T47D (cell line): ENCODE measurements around the gene TPPP.

ENCODE experiments used
- DNase-seq, 2 experiments: peaks; one replicate each; pipeline versions ENCODE4 v3.0.0 to v3.0.0-alpha.2; 2011 to 2012; ENCODE audit warnings: low read depth in 1 of 2, low spot score in 1 of 2
- JUND ChIP-seq: IDR thresholded peaks from 2 replicates; pipeline ENCODE4 v1.6.1; 2012; ENCODE audit warnings: low read depth
- in situ Hi-C: cut with HindIII; loops from 2 replicates; pipeline ENCODE4 v1.10.0; 2016; ENCODE audit warnings: low sequenced_read_pairs, low pct_unique_long_range_greater_than_20kb

TPPP gene

DNA sequence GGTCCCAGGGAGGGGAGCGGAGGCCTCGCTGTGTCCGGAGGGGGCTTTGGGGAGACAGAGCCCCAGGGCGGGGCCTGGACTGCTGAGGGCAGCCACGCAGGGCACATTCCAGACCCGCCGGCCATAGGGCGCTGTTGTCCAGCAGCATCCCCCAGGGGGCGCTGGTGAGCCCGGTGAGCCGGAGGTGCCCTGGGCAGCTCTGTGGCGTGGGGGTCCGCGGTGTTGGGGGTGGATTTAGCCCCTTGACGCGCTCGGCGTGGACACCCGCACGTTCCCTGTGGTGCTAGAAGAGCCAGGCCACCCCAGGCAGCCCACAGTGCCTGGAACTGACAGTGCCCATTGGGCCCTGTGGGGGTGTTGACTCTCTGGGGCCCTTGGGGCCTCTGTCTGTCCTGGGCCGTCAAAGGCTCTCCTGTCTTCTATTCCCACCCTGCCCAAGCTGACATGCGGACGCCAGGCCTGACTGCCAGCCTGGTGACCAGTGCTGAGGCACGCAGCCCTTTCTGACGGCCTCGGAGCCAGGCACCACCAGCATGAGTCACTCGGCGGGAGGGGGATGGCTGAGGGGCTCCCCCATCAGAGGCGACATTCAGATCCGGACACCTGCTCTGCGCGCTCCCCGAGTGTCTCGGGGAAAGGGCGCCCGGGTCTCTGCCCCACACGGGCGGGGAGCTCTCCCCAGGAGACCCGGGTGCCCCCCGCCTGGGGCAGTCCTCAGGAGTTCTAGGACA is 23.9 kb downstream of the TPPP start:
- DNase-seq = no peak
- in situ Hi-C loops = no loop called here
- no peak for TF ChIP-seq JUND

DNA sequence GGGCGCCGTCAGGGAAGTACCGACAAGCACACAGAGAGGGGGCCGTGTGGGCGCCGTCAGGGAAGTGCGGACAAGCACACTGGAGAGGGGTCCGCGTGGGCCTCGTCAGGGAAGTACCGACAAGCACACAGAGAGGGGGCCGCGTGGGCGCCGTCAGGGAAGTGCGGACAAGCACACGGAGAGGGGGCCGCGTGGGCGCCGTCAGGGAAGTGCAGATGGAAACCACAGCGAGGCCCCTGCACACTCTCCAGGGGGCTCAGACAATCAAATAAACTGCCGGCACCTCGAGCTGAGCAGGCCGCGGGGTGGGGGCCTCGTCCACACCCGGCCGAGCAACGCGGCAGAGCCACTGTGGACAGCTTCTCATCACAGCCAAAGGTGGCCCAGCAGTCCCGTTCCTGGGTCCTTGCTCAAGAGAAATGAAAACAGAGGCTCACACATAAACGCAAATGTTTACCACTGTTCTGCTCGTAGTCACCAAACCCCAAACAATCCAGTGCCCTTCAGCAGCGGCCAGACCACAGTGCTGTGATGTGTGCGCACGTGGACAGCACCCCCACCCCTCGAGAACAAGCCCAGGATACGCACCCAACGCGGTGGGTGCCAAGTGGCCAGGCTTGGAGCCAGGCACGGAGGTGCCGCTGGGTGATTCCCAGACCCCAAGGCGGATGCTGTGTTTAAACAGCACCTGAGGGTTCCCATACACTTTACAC is 24.7 kb downstream of the TPPP start:
- DNase-seq = no peak
- TF ChIP-seq JUND = no peak
- in situ Hi-C loops = no loop called here

DNA sequence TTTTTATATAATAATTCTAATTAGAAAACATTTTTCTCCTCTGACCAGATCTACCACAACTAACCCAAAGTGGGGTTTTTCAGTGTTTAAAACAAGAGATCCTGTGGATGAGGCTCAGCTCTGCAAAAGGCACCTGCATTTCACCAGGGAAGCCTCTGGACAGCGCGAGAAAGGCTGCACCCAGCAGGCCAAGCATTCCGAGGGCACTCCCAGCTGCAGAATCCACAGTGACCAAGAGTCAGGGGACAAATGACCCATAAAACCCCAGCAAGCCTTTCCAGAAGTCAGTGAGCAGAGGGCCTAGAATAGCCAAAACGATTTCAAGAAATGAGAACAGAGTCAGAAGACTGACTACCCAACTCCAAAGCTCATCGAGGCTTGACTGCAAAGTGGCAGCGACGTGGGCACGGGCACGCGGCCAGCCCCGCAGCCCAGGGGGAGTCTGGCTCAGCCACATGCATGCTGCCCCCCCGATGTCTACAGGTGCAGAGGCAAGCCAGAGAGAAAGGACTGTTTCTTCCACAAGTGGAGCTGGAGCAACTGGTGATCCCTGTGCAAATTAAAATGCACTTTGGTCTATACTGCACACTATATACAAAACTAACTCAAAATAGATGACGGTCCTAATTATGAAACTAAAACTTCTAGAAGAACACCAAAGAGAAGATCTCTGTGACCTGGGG is 26.2 kb downstream of the TPPP start:
- in situ Hi-C loops = no loop called here

DNA sequence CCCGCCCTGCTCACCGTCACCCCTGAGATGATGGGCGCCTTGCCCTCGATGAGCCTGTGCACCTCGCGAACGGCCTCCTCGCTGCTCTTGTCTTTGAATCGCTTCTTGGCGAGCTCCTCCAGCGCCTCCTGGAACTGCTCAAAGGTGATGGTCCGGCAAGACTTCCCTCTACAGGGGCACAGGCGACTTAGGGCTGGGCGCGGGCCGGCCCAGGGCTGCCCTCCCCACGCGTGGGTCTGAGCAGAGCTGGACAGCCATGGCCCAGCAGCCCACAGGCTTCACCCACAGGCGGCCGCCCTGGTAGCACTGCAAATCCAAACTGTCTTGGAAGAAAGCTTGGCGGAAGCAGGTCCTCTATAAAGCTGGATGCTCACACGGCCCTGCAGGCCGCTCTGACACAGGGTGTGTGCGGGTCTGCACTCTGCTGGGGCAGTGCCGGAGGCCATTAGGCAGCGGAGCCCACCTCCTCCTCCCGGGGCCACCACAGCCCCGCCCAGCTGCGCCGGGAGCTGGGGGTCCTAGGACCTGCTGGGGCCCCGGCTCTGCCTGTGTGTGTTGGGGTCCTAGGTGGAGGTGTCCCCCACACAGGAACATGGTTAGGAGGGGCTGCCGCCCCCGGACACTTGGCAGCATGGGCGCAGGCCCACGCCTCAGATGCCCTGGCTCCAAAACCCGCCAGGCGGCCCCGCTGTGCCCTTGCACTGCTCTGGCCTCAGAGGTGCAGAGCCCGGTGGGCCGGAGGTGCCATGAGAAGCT is 27.0 kb downstream of the TPPP start:
- no peak for TF ChIP-seq JUND
- no peak for DNase-seq
- in situ Hi-C loops = no loop called here

More for the DNA sequence above, 26.2 kb downstream of the TPPP start:
- no peak for TF ChIP-seq JUND
- no peak for DNase-seq

DNA sequence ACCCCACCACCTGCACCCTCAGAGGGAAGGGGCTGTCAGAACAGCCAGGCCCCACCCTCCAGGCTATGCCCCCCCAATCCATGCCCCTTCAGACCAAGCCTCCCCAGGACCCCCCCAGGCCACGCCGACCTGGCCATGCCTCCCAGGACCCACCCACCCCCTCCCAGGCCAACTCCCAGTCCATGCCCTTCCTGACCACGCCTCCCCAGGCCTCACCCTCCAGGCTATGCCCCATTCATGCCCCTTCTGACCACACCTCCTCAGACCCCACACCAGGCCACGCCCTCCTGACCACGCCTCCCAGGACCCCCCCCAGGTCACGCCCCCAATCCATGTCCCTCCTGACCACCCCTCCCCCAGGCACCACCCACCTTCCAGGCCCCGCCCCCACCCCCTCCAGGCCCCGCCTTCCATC is 27.6 kb downstream of the TPPP start:
- TF ChIP-seq JUND = no peak
- no peak for DNase-seq
- in situ Hi-C loops = no loop called here

DNA sequence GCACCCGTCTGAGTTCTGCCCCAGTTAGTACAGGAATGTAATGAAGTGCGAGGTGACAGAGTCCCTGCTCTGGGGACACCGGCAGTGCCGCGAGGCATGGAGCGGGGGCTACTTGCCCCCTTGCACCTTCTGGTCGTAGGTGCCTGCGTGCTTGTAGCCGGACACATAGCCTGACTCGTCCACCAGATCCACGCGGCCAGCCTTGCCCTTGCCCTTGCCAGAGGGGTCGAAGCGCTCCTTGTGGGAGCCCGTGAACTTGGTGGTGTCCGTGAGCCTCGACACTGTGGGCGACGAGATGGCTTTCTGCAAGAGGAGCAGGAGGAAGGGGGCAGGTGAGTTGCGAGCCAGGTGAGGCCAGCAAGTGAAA is 28.2 kb downstream of the TPPP start:
- in situ Hi-C loops = no loop called here
- no peak for DNase-seq
- no peak for TF ChIP-seq JUND

DNA sequence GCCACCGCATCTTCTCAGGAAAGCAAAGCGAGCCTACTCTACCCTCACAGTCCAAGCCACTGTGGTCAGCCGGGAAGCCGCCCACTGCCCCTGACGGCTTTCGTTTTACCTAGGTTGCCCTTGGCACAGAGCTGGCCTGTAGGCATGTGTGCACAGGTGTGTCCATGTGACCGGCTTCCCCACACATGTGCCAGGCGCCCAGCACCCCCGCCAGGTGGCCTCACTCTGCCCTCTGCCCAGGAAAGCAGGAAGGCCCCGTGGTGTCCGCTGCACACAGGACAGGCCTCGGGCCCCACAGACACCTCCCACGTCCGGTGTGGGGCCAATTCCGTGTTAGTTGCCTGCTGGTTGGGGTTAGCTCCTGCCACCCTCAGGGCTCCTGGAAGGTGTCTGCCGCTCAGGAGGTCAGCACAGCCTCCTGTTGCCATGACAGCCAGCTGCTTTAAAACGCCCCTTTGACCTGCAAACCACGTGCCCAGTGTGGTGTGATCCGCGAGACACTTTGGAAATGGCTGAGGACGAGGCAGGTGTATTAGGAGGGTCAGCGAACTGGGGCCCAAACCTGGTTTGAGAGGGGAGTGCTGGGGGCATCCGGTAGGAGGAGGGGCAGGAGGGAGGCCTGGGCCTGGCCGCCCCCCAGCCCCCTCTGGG is 28.7 kb downstream of the TPPP start:
- in situ Hi-C loops = no loop called here
- no peak for TF ChIP-seq JUND

DNA sequence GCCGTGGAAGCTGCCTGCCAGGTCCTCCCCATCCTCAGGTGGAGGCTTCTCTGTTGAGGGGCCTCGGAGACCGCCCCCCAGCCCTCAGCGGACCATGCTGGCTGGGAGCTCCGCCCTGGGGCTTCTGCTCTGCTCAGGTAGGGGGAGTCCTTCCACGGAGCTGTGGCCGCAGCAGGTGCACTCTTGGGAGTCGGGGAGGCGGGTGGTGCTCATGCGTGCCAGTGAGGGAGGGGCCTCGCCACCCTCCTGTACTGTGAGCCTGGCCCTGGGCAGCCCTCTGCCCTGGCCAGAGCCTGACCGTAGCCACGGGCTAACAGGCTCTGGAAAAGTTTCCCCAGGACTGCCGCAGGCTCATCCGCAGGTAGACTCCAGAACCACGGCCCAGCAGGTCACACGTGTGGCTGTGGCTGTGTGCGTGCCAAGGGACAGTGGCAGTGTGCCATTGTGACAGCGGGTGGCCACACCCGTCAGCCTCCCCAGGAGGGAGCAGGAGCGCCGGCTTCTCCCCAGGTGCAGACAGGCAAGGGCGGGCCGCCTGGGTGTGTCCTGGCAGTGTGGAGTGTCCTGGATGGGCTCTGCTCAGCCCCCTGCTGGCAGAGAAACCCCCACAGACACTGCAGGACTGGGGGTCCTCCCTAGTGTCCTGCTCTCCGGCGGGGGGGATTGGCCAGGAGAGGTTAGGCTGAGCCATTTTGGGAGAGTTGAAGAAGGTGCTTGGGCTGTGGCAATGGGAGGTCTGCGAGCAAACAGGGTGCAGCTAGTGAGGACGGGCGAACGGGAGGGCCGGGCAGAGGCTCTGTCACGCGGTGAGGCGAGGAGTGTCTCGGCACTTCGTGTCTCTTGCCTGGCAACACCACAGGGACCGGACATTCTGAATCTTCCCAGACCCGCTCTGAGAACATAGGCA is 29.5 kb downstream of the TPPP start:
- in situ Hi-C loops = no loop called here
- no peak for TF ChIP-seq JUND
- no peak for DNase-seq

More for the DNA sequence above, 28.7 kb downstream of the TPPP start:
- DNase-seq = no peak

DNA sequence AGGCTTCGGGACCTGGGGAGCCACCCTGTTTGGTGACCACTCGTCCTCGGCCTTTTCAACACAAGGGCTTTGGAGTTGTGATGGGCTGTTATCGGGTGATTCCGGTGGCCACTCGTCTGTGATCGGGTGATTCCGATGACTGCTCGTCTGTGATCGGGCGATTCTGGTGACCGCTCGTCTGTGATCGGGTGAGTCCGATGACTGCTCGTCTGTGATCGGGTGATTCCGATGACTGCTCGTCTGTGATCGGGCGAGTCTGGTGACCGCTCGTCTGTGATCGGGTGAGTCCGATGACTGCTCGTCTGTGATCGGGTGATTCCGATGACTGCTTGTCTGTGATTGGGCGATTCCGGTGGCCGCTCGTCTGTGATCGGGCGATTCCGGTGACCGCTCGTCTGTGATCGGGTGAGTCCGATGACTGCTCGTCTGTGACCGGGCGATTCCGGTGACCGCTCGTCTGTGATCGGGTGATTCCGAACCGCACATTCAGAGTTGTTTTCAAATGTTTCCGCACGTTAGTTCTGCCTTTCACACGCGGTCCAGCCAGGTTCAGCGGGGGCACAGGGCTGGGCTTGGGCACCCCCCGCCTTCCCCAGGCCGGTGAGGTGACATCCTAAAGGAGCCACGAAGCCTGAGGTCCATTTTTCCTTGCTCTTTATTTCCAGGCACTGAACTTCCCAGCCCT is 30.3 kb downstream of the TPPP start:
- in situ Hi-C loops = no loop called here
- DNase-seq = no peak
- no peak for TF ChIP-seq JUND

DNA sequence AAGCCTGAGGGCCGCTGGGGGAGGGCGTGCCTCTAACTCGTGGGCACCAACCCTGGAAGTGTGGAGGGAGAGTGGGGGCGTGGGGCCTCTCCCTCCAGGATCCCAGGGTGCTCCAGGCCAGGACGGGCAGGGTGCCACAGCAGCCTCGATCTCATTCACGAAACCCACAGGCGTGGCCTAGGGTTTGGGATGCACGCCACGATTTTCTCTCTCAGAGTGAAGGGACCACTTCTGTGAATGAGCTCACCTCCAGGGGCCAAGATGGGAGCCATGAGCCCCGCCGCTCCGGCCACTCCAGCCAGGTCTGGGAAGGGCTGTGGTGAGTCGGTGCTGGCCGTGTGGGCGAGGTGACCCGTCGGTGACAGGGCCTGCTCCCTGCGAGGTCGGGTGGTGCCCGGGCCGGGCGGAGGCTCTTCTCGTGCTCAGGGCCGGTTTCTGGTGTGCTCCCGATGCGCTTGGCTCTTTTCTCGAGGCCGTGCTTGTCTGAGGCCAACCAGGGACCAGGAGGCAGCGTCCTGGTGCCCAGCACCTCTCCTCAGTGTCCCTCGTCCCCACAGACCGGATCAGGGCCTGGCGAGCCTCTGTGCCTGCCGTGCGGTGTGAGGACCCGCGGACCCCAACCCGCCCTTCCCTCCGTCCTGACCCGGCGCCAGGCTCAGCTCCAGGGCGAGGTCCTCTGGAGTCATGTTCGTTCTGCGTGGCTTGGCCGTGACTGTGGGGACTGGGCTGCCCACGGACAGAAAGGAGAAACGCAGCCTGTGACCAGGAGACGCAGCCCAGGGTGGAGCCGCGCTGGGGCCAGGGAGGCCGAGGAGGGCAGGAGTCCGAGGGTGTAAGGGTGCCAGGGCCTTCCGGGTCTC is 31.0 kb downstream of the TPPP start:
- DNase-seq = no peak
- in situ Hi-C loops = no loop called here
- TF ChIP-seq JUND = no peak
